NCI-H1436 treated with DMSO at 0.1 percent for 48 hours (cell line): ENCODE results near the gene RBM23.
"Not testable (repeated sequence)": the region's sequence is repeated elsewhere in the genome, so short reads cannot be mapped to it uniquely, and the experiment has no call there.

ENCODE experiments used
- DNase-seq: peaks from one replicate; lab custom pipeline; 2025; lab: John Stamatoyannopoulos, UW

The RBM23 gene

GRCh38 chr14:22918804-22919600 lies at the start of gene RBM23:
RBM23 (minus strand) TSS chr14:22919149.
- DNase-seq, result peak; percentile 99

- no peak for DNase-seq
These were observed 47.9 kb upstream of the RBM23 start for GRCh38 chr14:22966783-22967269.

GRCh38 chr14:22965916-22966782 lies 47.2 kb upstream of the RBM23 start:
- not testable (repeated sequence) for DNase-seq

GRCh38 chr14:22962061-22962676 lies 43.2 kb upstream of the RBM23 start:
- no peak for DNase-seq

- DNase-seq, result no peak
These were observed 37.0 kb upstream of the RBM23 start for GRCh38 chr14:22955702-22956569.

GRCh38 chr14:22952418-22952817 lies 33.5 kb upstream of the RBM23 start:
- no peak for DNase-seq

GRCh38 chr14:22951795-22952194 lies 32.8 kb upstream of the RBM23 start:
- not testable (repeated sequence) for DNase-seq

GRCh38 chr14:22945642-22946041 lies 26.7 kb upstream of the RBM23 start:
- DNase-seq, result no peak

- DNase-seq, result no peak
These were observed 20.7 kb upstream of the RBM23 start for GRCh38 chr14:22939684-22940083.

GRCh38 chr14:22935156-22935555 lies 16.2 kb upstream of the RBM23 start:
- no peak for DNase-seq

- DNase-seq, result no peak
These were observed 13.2 kb upstream of the RBM23 start for GRCh38 chr14:22932146-22932545.

GRCh38 chr14:22929961-22930364 lies 11.0 kb upstream of the RBM23 start:
- DNase-seq, result no peak

- DNase-seq, result peak; percentile 97
These were observed 10.4 kb upstream of the RBM23 start, which contains the start of gene PRMT5 for GRCh38 chr14:22929104-22929960. PRMT5 (minus strand) TSS chr14:22929376; CDS start chr14:22929361, 15 bp downstream.

GRCh38 chr14:22928237-22929103 lies 9.5 kb upstream of the RBM23 start:
- no peak for DNase-seq

- DNase-seq, result no peak
These were observed 7.4 kb upstream of the RBM23 start for GRCh38 chr14:22926316-22926715.

- no peak for DNase-seq
These were observed 6.6 kb upstream of the RBM23 start for GRCh38 chr14:22925513-22925912.

- no peak for DNase-seq
These were observed 4.8 kb upstream of the RBM23 start for GRCh38 chr14:22923746-22924145.

- DNase-seq, result no peak
These were observed 3.3 kb upstream of the RBM23 start for GRCh38 chr14:22922294-22922693.

- no peak for DNase-seq
These were observed 1.7 kb upstream of the RBM23 start for GRCh38 chr14:22920697-22921096.

- DNase-seq, result no peak
These were observed 612 bp upstream of the RBM23 start for GRCh38 chr14:22919601-22919921.
